GM18861 (cell line): ENCODE data around the gene TBC1D16.

Experiments used
- ATAC-seq: cut with Tn5 transposase; IDR thresholded peaks from one replicate; pipeline ENCODE4 v1.9.1; 2021; ENCODE audit not compliant: unreplicated experiment

TBC1D16 gene

GRCh38 chr17:80025796-80026195 lies 9.9 kb downstream of the TBC1D16 start:
- no peak for ATAC-seq

GRCh38 chr17:80025140-80025539 lies 10.5 kb downstream of the TBC1D16 start:
- ATAC-seq: no peak

GRCh38 chr17:80024206-80024972 lies 11.3 kb downstream of the TBC1D16 start:
- no peak for ATAC-seq

- no peak for ATAC-seq
Measured at GRCh38 chr17:80023481-80024205, 12.0 kb downstream of the TBC1D16 start.

- no peak for ATAC-seq
Measured at GRCh38 chr17:80021600-80021999, 14.1 kb downstream of the TBC1D16 start.

GRCh38 chr17:80018917-80019651 lies 16.6 kb downstream of the TBC1D16 start:
- ATAC-seq: no peak

- no peak for ATAC-seq
Measured at GRCh38 chr17:80017226-80018010, 18.3 kb downstream of the TBC1D16 start.

GRCh38 chr17:80012765-80013741 lies 22.6 kb downstream of the TBC1D16 start:
- ATAC-seq: no peak

- ATAC-seq: no peak
Measured at GRCh38 chr17:80011989-80012555, 23.6 kb downstream of the TBC1D16 start.

GRCh38 chr17:80010283-80010858 lies 25.3 kb downstream of the TBC1D16 start:
- ATAC-seq: no peak

GRCh38 chr17:80009391-80010282 lies 26.0 kb downstream of the TBC1D16 start:
- no peak for ATAC-seq

- ATAC-seq: no peak
Measured at GRCh38 chr17:80008848-80009247, 26.8 kb downstream of the TBC1D16 start.

GRCh38 chr17:80008383-80008840 lies 27.3 kb downstream of the TBC1D16 start:
- no peak for ATAC-seq

- no peak for ATAC-seq
Measured at GRCh38 chr17:80007939-80008338, 27.7 kb downstream of the TBC1D16 start.

GRCh38 chr17:80006811-80007752 lies 28.6 kb downstream of the TBC1D16 start:
- no peak for ATAC-seq

- ATAC-seq: no peak
Measured at GRCh38 chr17:80006339-80006720, 29.3 kb downstream of the TBC1D16 start.
